ENCODE measurements around the gene FOXI1.

Gene FOXI1

DNA sequence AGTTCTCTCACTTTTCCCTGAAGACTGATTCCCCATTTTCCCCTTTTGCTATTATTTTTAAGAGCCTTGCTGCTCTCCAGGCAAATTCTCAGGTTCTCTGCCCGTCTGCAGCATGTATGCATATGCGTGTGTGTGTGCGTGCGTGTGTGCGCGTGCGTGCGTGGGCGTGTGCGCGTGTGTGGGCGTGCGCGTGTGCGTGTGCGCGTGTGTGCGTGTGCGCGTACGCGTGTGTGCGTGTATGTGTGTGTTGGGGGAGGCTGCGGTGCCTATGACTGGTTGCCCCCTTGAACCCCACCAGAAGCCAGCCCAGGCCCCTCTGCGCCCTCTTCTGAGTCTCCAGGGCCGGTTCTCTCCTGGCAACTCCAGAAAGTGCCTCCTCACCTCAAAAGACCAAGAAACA, 987 bp upstream of the FOXI1 start:
- Histone ChIP-seq H2AK5ac (ENCODE audit: low read length) (no peak overlapping the region), H4K5ac (ENCODE audit: low read length) (no peak overlapping the region), H3K36me3 (ENCODE audit: control insufficient read depth, insufficient read depth, low read length) (no peaks in the 10 kb centered on the region), H3K4ac (ENCODE audit: low read depth, low read length) (no peak overlapping the region), H3K4me3 (ENCODE audit: low read length) (no peak overlapping the region), H3K56ac (ENCODE audit: low read length) (no peak overlapping the region), H3K27me3 (ENCODE audit: insufficient read depth, low read length, poor library complexity) (no peaks in the 10 kb centered on the region), H2BK5ac (ENCODE audit: low read length) (no peak overlapping the region), H3K4me1 (ENCODE audit: control insufficient read depth, low read depth, low read length) (peaks cover 5% of the 10 kb centered on the region), H2BK120ac (ENCODE audit: low read depth, low read length) (no peak overlapping the region), H3K79me2 (ENCODE audit: control insufficient read depth, insufficient read depth, low read length) (no peaks in the 10 kb centered on the region), H3K23ac (ENCODE audit: low read length) (no peak overlapping the region), H3K18ac (ENCODE audit: low read length) (peak overlapping the region; percentile 19), H3K4me2 (ENCODE audit: low read length) (no peak overlapping the region), H3K79me1 (ENCODE audit: low read length) (no peaks in the 10 kb centered on the region), H3K27ac (ENCODE audit: low read depth, low read length) (no peak overlapping the region), H4K8ac (ENCODE audit: low read depth, low read length) (no peak overlapping the region), H2BK15ac (replicated peaks; ENCODE audit: low read depth) (no peak overlapping the region), H3K9ac (ENCODE audit: low read length) (no peak overlapping the region)
- 100% methylated on average over 11 of the region's 26 CpGs for WGBS (ENCODE audit: extremely low coverage, insufficient coverage, low lambda C conversion rate)
- no peak for DNase-seq

DNA sequence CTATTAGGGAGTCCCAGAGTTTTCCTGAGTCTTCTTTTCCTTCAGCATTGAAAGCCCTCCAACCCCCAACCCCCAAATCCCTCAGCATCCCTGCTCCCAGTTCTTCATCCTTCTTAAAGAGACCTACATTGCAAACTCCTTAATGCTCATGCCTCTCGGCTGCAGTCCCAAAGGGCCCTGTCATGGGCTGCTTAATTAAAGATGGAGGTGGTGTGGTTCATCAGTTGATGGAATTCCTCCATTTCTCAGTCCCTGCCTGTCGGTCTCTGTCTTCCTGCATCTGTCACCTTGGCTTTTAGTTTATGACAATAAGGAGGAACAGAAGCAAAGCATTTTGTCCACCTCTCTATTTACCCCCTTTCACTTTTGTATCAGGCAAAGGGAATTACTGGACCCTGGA, 2.0 kb downstream of the FOXI1 start:
- Histone ChIP-seq H3K18ac (ENCODE audit: low read length) (no peak overlapping the region), H3K56ac (ENCODE audit: low read length) (no peak overlapping the region), H3K79me1 (ENCODE audit: low read length) (no peaks in the 10 kb centered on the region), H2BK15ac (replicated peaks; ENCODE audit: low read depth) (no peak overlapping the region), H2BK120ac (ENCODE audit: low read depth, low read length) (no peak overlapping the region), H3K27ac (ENCODE audit: low read depth, low read length) (no peak overlapping the region), H3K4ac (ENCODE audit: low read depth, low read length) (no peak overlapping the region), H3K23ac (ENCODE audit: low read length) (no peak overlapping the region), H3K27me3 (ENCODE audit: insufficient read depth, low read length, poor library complexity) (no peaks in the 10 kb centered on the region), H4K8ac (ENCODE audit: low read depth, low read length) (no peak overlapping the region), H3K79me2 (ENCODE audit: control insufficient read depth, insufficient read depth, low read length) (no peaks in the 10 kb centered on the region), H3K36me3 (ENCODE audit: control insufficient read depth, insufficient read depth, low read length) (no peaks in the 10 kb centered on the region), H3K4me2 (ENCODE audit: low read length) (no peak overlapping the region), H3K9ac (ENCODE audit: low read length) (no peak overlapping the region), H3K4me1 (ENCODE audit: control insufficient read depth, low read depth, low read length) (peaks cover 14% of the 10 kb centered on the region), H2BK5ac (ENCODE audit: low read length) (no peak overlapping the region), H4K5ac (ENCODE audit: low read length) (no peak overlapping the region), H3K4me3 (ENCODE audit: low read length) (no peak overlapping the region), H2AK5ac (ENCODE audit: low read length) (peak overlapping the region; percentile 14)
- no CpG with 5 or more reads among the region's 2 CpGs for WGBS (ENCODE audit: extremely low coverage, insufficient coverage, low lambda C conversion rate)
- no peak for DNase-seq

DNA sequence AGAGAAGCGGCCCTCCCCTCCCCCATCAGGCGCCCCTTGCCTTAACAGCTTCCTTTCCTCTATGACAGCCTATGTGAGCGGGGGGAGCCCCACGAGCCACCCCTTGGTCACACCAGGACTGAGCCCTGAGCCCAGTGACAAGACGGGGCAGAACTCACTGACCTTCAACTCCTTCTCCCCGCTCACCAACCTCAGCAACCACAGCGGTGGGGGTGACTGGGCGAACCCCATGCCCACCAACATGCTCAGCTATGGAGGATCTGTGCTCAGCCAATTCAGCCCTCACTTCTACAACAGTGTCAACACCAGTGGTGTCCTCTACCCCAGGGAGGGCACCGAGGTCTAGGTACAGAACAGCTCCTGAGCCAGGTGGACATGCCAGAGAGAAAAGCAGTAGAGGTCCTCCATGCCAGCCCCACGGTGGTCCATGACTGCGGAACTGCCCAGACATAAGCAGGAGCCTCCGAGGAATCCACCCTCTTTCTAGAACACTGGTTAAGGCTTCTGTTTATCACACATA, 2.6 kb downstream of the FOXI1 start:
- WGBS (ENCODE audit: extremely low coverage, insufficient coverage, low lambda C conversion rate), result no CpG with 5 or more reads among the region's 12 CpGs

DNA sequence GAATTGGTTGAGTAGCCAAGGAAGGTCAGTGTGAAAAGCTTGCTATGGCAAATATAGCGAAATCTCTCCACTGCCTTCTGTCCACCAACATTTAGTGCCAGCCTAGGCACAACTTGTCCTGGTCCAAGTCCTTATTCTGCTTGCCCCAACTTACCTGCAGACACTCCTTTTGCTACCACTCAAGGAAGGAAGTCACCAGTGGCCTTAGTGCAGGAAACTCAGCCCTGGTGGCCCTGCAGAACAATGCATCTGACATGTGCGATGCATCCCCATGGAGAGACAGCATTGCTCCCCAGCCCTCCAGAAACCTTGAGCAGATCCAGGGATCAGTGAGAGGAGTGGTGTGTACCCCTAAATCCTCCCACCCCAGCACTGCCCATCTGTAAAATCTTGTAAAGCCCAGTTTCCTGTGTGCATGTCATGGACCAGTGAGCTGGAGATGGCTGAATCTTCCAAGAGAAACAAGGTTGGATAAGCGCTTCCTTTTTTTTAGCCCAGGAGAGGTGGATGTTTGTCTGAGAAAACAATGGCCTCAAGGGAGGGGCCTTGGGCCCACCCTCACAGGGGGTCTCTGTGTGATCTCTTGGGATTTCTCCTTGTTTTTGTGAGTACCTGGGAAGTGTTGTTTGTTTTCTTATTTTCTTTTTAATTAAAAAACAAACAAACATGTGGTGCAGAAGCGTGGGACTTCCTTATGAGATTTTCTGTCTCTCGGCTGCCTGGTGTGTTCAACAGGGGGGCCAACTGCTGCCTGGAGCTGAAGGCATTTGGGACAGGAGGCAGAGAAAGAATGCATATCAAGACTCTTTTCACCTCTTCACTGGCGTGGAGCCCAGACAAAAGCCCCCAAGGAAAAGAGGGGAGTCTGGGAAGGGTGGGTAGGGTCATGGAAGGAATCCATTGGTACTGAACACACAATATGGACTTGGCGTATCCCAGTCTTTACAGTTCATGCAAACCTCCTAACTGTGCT, 3.6 kb downstream of the FOXI1 start:
- H3K9ac ChIP-seq (ENCODE audit: low read length), result no peak overlapping the region
- no peak overlapping the region for H4K8ac ChIP-seq (ENCODE audit: low read depth, low read length)
- peaks cover 16% of the 10 kb centered on the region for H3K4me1 ChIP-seq (ENCODE audit: control insufficient read depth, low read depth, low read length)
- no peaks in the 10 kb centered on the region for H3K79me2 ChIP-seq (ENCODE audit: control insufficient read depth, insufficient read depth, low read length)
- no peaks in the 10 kb centered on the region for H3K36me3 ChIP-seq (ENCODE audit: control insufficient read depth, insufficient read depth, low read length)
- peak overlapping the region; percentile 68 for H3K27ac ChIP-seq (ENCODE audit: low read depth, low read length)
- no peak overlapping the region for H3K4me3 ChIP-seq (ENCODE audit: low read length)
- H2BK5ac ChIP-seq (ENCODE audit: low read length), result peak overlapping the region; percentile 58
- H3K18ac ChIP-seq (ENCODE audit: low read length), result no peak overlapping the region
- no peak overlapping the region for H2BK15ac ChIP-seq (replicated peaks; ENCODE audit: low read depth)
- no peaks in the 10 kb centered on the region for H3K27me3 ChIP-seq (ENCODE audit: insufficient read depth, low read length, poor library complexity)
- H3K4me2 ChIP-seq (ENCODE audit: low read length), result no peak overlapping the region
- H3K23ac ChIP-seq (ENCODE audit: low read length), result peak overlapping the region; percentile 1
- H2AK5ac ChIP-seq (ENCODE audit: low read length), result peak overlapping the region; percentile 24
- peak; percentile 46 for DNase-seq
- no peak overlapping the region for H4K5ac ChIP-seq (ENCODE audit: low read length)
- no peak overlapping the region for H3K4ac ChIP-seq (ENCODE audit: low read depth, low read length)
- peak overlapping the region; percentile 62 for H3K56ac ChIP-seq (ENCODE audit: low read length)
- no CpG with 5 or more reads among the region's 7 CpGs for WGBS (ENCODE audit: extremely low coverage, insufficient coverage, low lambda C conversion rate)
- H2BK120ac ChIP-seq (ENCODE audit: low read depth, low read length), result no peak overlapping the region
- H3K79me1 ChIP-seq (ENCODE audit: low read length), result no peaks in the 10 kb centered on the region

More for the DNA sequence above, 2.6 kb downstream of the FOXI1 start:
- Histone ChIP-seq H3K4ac (ENCODE audit: low read depth, low read length) (no peak overlapping the region), H2BK5ac (ENCODE audit: low read length) (peak overlapping the region; percentile 67), H2BK120ac (ENCODE audit: low read depth, low read length) (no peak overlapping the region), H4K8ac (ENCODE audit: low read depth, low read length) (no peak overlapping the region), H4K5ac (ENCODE audit: low read length) (no peak overlapping the region), H3K27me3 (ENCODE audit: insufficient read depth, low read length, poor library complexity) (no peaks in the 10 kb centered on the region), H3K23ac (ENCODE audit: low read length) (no peak overlapping the region), H3K4me3 (ENCODE audit: low read length) (no peak overlapping the region), H3K79me1 (ENCODE audit: low read length) (no peaks in the 10 kb centered on the region), H3K36me3 (ENCODE audit: control insufficient read depth, insufficient read depth, low read length) (no peaks in the 10 kb centered on the region), H3K9ac (ENCODE audit: low read length) (no peak overlapping the region), H3K56ac (ENCODE audit: low read length) (peak overlapping the region; percentile 10), H3K4me1 (ENCODE audit: control insufficient read depth, low read depth, low read length) (peaks cover 15% of the 10 kb centered on the region), H3K79me2 (ENCODE audit: control insufficient read depth, insufficient read depth, low read length) (no peaks in the 10 kb centered on the region), H2BK15ac (replicated peaks; ENCODE audit: low read depth) (no peak overlapping the region), H2AK5ac (ENCODE audit: low read length) (peak overlapping the region; percentile 80), H3K18ac (ENCODE audit: low read length) (no peak overlapping the region), H3K27ac (ENCODE audit: low read depth, low read length) (no peak overlapping the region), H3K4me2 (ENCODE audit: low read length) (no peak overlapping the region)
- DNase-seq, result no peak

DNA sequence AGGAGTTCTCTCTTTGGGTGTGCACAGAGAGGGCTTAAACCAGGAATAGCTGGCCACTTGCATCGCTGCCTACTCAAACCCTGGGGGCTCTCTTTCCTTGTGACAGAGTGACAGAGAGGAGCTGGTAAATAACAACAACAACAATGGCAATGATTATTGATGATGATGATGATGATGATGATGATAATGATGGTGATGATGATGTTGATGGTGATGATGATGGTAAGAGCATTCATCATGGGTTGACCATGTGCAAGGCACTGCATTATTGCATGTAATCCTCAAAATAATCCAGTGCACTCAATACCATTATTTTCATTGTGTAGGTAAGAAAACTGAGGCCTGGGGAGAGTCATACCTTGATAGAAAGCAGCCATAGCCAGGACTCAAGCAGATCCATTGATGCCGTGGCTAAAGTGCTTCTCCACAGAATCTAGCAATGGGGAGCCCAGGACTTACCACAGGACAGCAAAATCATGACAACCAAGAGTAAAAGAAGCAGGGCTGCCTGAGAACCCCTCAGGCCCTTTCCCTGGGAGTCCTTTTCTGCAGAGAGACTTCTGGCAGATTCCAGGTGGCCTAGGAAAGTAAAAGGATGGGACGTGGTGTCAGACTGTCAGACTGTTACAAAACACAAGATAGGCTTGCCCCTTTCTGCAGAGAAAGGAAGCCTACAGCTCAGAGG, 4.8 kb downstream of the FOXI1 start:
- no CpG with 5 or more reads among the region's 3 CpGs for WGBS (ENCODE audit: extremely low coverage, insufficient coverage, low lambda C conversion rate)
- Histone ChIP-seq H3K79me1 (ENCODE audit: low read length) (no peaks in the 10 kb centered on the region), H3K9ac (ENCODE audit: low read length) (no peak overlapping the region), H3K36me3 (ENCODE audit: control insufficient read depth, insufficient read depth, low read length) (no peaks in the 10 kb centered on the region), H3K4me3 (ENCODE audit: low read length) (no peak overlapping the region), H2BK15ac (replicated peaks; ENCODE audit: low read depth) (no peak overlapping the region), H3K18ac (ENCODE audit: low read length) (no peak overlapping the region), H3K79me2 (ENCODE audit: control insufficient read depth, insufficient read depth, low read length) (no peaks in the 10 kb centered on the region), H2BK5ac (ENCODE audit: low read length) (peak overlapping the region; percentile 24), H3K27ac (ENCODE audit: low read depth, low read length) (peak overlapping the region; percentile 15), H3K23ac (ENCODE audit: low read length) (no peak overlapping the region), H3K4me2 (ENCODE audit: low read length) (no peak overlapping the region), H3K4me1 (ENCODE audit: control insufficient read depth, low read depth, low read length) (peaks cover 16% of the 10 kb centered on the region), H3K27me3 (ENCODE audit: insufficient read depth, low read length, poor library complexity) (no peaks in the 10 kb centered on the region), H4K8ac (ENCODE audit: low read depth, low read length) (no peak overlapping the region), H3K56ac (ENCODE audit: low read length) (peak overlapping the region; percentile 51), H2BK120ac (ENCODE audit: low read depth, low read length) (no peak overlapping the region), H3K4ac (ENCODE audit: low read depth, low read length) (no peak overlapping the region), H2AK5ac (ENCODE audit: low read length) (no peak overlapping the region), H4K5ac (ENCODE audit: low read length) (no peak overlapping the region)
- peak; percentile 86 for DNase-seq

Data from mesendoderm (in vitro differentiated cells).